Bladder microvascular endothelial cell (primary cell): ENCODE measurements around the gene HSP90AA1. TPM values are rescaled to one million over a fixed set of nuclear protein-coding genes. Genes with fewer than 3 reads are reported as not detected.

Source experiments
- total RNA-seq: library from RNA; depleted of rRNA; stranded (reverse); fragments of >200 nt; gene quantifications from 2 replicates; pipeline ENCODE4 v1.2.3, GENCODE V29; 2014

HSP90AA1 gene
- 243 and 433 TPM in 2 replicates for total RNA-seq

GRCh38 chr14:102086972-102087761, at the start of gene HSP90AA1:
HSP90AA1 (minus strand) TSS chr14:102087044; CDS start chr14:102086378, 666 bp downstream.

Other genes with a start within 250 kb of the HSP90AA1 start
- gene DYNC1H1, start 122.5 kb downstream of the HSP90AA1 start, total RNA-seq = 313 and 1,162 TPM in 2 replicates
- gene WDR20, start 52.9 kb upstream of the HSP90AA1 start, total RNA-seq = 12.8 and 16.7 TPM in 2 replicates
- 1.8 and 2.8 TPM in 2 replicates for gene MOK, start 218.1 kb upstream of the HSP90AA1 start, total RNA-seq
- 7.3 and 7.5 TPM in 2 replicates for gene ZNF839, start 232.7 kb upstream of the HSP90AA1 start, total RNA-seq